H9 (cell line): ENCODE results near the gene CCDC57. TPM values are rescaled to one million over a fixed set of nuclear protein-coding genes. Genes with fewer than 3 reads are reported as not detected.

Experiments
- DNase-seq: peaks from one replicate; pipeline ENCODE4 v3.0.0-alpha.2; 2017
- H2AFZ ChIP-seq: one replicate; pipeline ENCODE4 v1.6.1; 2013; ENCODE audit warnings: mild to moderate bottlenecking, low read length, control low read depth, moderate library complexity
- H2AK5ac ChIP-seq: 2 replicates; pipeline ENCODE4 v1.6.1; 2013; ENCODE audit warnings: low read length, control low read depth, mixed read lengths; ENCODE audit not compliant: insufficient read length
- H2BK120ac ChIP-seq: one replicate; pipeline ENCODE4 v1.6.1; 2013; ENCODE audit warnings: low read depth, mild to moderate bottlenecking, low read length, control low read depth, inconsistent platforms; ENCODE audit not compliant: poor library complexity, severe bottlenecking
- H2BK12ac ChIP-seq: 2 replicates; pipeline ENCODE4 v1.6.1; 2013; ENCODE audit warnings: low read length, control low read depth, mixed read lengths, low read depth; ENCODE audit not compliant: insufficient read length
- H2BK15ac ChIP-seq: 2 replicates; pipeline ENCODE4 v1.6.1; 2013; ENCODE audit warnings: low read depth, low read length, control low read depth
- H2BK20ac ChIP-seq: one replicate; pipeline ENCODE4 v1.6.1; 2013; ENCODE audit warnings: low read depth, mild to moderate bottlenecking, low read length, control low read depth, inconsistent platforms; ENCODE audit not compliant: poor library complexity, severe bottlenecking
- H2BK5ac ChIP-seq: 2 replicates; pipeline ENCODE4 v1.6.1; 2013; ENCODE audit warnings: low read length, control low read depth, mixed read lengths; ENCODE audit not compliant: insufficient read length
- H3K14ac ChIP-seq: 2 replicates; pipeline ENCODE4 v1.6.1; 2013; ENCODE audit warnings: low read length, control low read depth; ENCODE audit not compliant: insufficient read depth
- H3K18ac ChIP-seq: 2 replicates; pipeline ENCODE4 v1.6.1; 2013; ENCODE audit warnings: low read depth, mild to moderate bottlenecking, mixed read lengths, low read length, control low read depth; ENCODE audit not compliant: insufficient read length
- H3K23ac ChIP-seq: 2 replicates; pipeline ENCODE4 v1.6.1; 2013; ENCODE audit warnings: low read length, control low read depth, mixed read lengths, low read depth; ENCODE audit not compliant: insufficient read length
- H3K23me2 ChIP-seq: 2 replicates; pipeline ENCODE4 v1.6.1; 2013; ENCODE audit warnings: low read depth, mild to moderate bottlenecking, mixed read lengths, low read length, control low read depth; ENCODE audit not compliant: insufficient read length, poor library complexity, severe bottlenecking
- H3K27ac ChIP-seq: 2 replicates; pipeline ENCODE4 v1.5.1; 2013; ENCODE audit warnings: low read length, control low read depth, mixed read lengths, low read depth; ENCODE audit not compliant: insufficient read length
- H3K27me3 ChIP-seq: 2 replicates; pipeline ENCODE4 v1.6.1; 2013; ENCODE audit warnings: low read length, control low read depth, inconsistent platforms; ENCODE audit not compliant: insufficient read depth
- H3K4ac ChIP-seq: 2 replicates; pipeline ENCODE4 v1.6.1; 2013; ENCODE audit warnings: low read depth, mild to moderate bottlenecking, control low read depth, inconsistent platforms, low read length, moderate library complexity
- H3K4me1 ChIP-seq: 2 replicates; pipeline ENCODE4 v1.6.1; 2013; ENCODE audit warnings: low read length, control low read depth, inconsistent platforms; ENCODE audit not compliant: insufficient read depth
- H3K4me2 ChIP-seq: 2 replicates; pipeline ENCODE4 v1.6.1; 2013; ENCODE audit warnings: low read length, control low read depth, mixed read lengths; ENCODE audit not compliant: insufficient read length, insufficient read depth
- H3K56ac ChIP-seq: 2 replicates; pipeline ENCODE4 v1.6.1; 2013; ENCODE audit warnings: low read depth, mild to moderate bottlenecking, mixed read lengths, low read length, control low read depth; ENCODE audit not compliant: insufficient read length
- H3K79me1 ChIP-seq: 2 replicates; pipeline ENCODE4 v1.6.1; 2013; ENCODE audit warnings: low read depth, mild to moderate bottlenecking, moderate library complexity, low read length, control low read depth, inconsistent platforms; ENCODE audit not compliant: insufficient read depth, poor library complexity, severe bottlenecking
- H3K79me2 ChIP-seq: 2 replicates; pipeline ENCODE4 v1.6.1; 2013; ENCODE audit warnings: low read length, control low read depth, inconsistent platforms; ENCODE audit not compliant: insufficient read depth
- H3K9ac ChIP-seq: 2 replicates; pipeline ENCODE4 v1.6.1; 2013; ENCODE audit warnings: low read length, control low read depth, mixed read lengths; ENCODE audit not compliant: insufficient read length; ENCODE audit errors: extremely low read depth
- H3K9me3 ChIP-seq: one replicate; pipeline ENCODE4 v1.6.1; 2013; ENCODE audit warnings: low read depth, low read length, inconsistent platforms; ENCODE audit not compliant: control insufficient read depth
- H3T11ph ChIP-seq: one replicate; pipeline ENCODE4 v1.6.1; 2013; ENCODE audit warnings: mild to moderate bottlenecking, low read length, control low read depth, inconsistent platforms
- H4K20me1 ChIP-seq: one replicate; pipeline ENCODE4 v1.6.1; 2013; ENCODE audit not compliant: control insufficient read depth, insufficient read length, insufficient read depth
- H4K5ac ChIP-seq: 2 replicates; pipeline ENCODE4 v1.6.1; 2013; ENCODE audit warnings: low read depth, mild to moderate bottlenecking, mixed read lengths, low read length, control low read depth; ENCODE audit not compliant: insufficient read length
- H4K8ac ChIP-seq: replicated peaks from 2 replicates; pipeline ENCODE4 v1.6.1; 2013; ENCODE audit warnings: low read length, control low read depth, mixed read lengths, low read depth; ENCODE audit not compliant: insufficient read length
- H4K91ac ChIP-seq: 2 replicates; pipeline ENCODE4 v1.6.1; 2013; ENCODE audit warnings: low read depth, mild to moderate bottlenecking, moderate library complexity, mixed read lengths, low read length, control low read depth; ENCODE audit not compliant: insufficient read length
- H3K27ac Mint-ChIP-seq, 3 experiments: 2 replicates in 2 of 3; 3 replicates in 1 of 3; pipeline ENCODE4 v1.8.0; 2020 to 2021; ENCODE audit warnings: mixed read lengths in 3 of 3, mild to moderate bottlenecking in 1 of 3, moderate library complexity in 1 of 3
- H3K27me3 Mint-ChIP-seq: 2 replicates; pipeline ENCODE4 v1.8.0; 2021; ENCODE audit warnings: low read depth, mild to moderate bottlenecking, moderate library complexity, mixed read lengths
- H3K36me3 Mint-ChIP-seq, 3 experiments: 2 replicates in 2 of 3; 3 replicates in 1 of 3; pipeline ENCODE4 v1.8.0; 2020 to 2021; ENCODE audit warnings: low read depth in 3 of 3, mixed read lengths in 3 of 3; ENCODE audit not compliant: insufficient read depth in 1 of 3
- H3K4me1 Mint-ChIP-seq, 2 experiments: 2 replicates each; pipeline ENCODE4 v1.8.0; 2020; ENCODE audit warnings: mixed read lengths in 2 of 2
- H3K4me3 Mint-ChIP-seq, 2 experiments: 2 replicates in 1 of 2; 3 replicates in 1 of 2; pipeline ENCODE4 v1.8.0; 2020 to 2021; ENCODE audit warnings: mild to moderate bottlenecking in 2 of 2, mixed read lengths in 2 of 2, moderate library complexity in 1 of 2
- H3K9me3 Mint-ChIP-seq, 2 experiments: 2 replicates in 1 of 2; 3 replicates in 1 of 2; pipeline ENCODE4 v1.8.0; 2020; ENCODE audit warnings: mild to moderate bottlenecking in 2 of 2, mixed read lengths in 2 of 2, moderate library complexity in 1 of 2
- WGBS: extraction: QIAGEN DNeasy Blood & Tissue Kit; methylation state at CpG from one replicate; pipeline ENCODE4 v1.1.7; 2013; ENCODE audit warnings: missing lambda C conversion rate, low lambda C conversion rate, mixed read lengths; ENCODE audit not compliant: insufficient read length; ENCODE audit errors: extremely low coverage; 5-methylcytosine and 5-hydroxymethylcytosine counted together
- total RNA-seq: library from RNA; stranded (reverse); gene quantifications from 2 replicates; pipeline ENCODE4 v1.2.1, GENCODE V29; 2021
- TF ChIP-seq, protein P1 (sequence below): fragments of 200-600 bp; sonication (generic); conservative IDR thresholded peaks from 3 replicates; pipeline ENCODE4 v1.8.0; 2021; ENCODE audit warnings: antibody characterized with exemption, mild to moderate bottlenecking

The CCDC57 gene
- total RNA-seq, 1 experiment from 2014 or later = 11.0 TPM

- H3K4me1 ChIP-seq = no peaks in the 10 kb centered on the region
- H3K9ac ChIP-seq = no peak overlapping the region
- H3K4me2 ChIP-seq = no peak overlapping the region
- H3K9me3 ChIP-seq = no peaks in the 10 kb centered on the region
- no peak overlapping the region for H4K5ac ChIP-seq
- Mint-ChIP-seq H3K36me3 (peaks cover 76 to 83% (median 82%) of the 10 kb centered on the region in 3 experiments), H3K9me3 (peaks cover 0 to 7% of the 10 kb centered on the region in 2 experiments; a peak in 2 of 5 replicates), H3K4me1 (0 out of 4 replicates have a peak, but pooled peaks cover 0 to 3% of the 10 kb centered on the region in 2 experiments), H3K27me3 (no peaks in the 10 kb centered on the region), H3K4me3 (no peak overlapping the region), H3K27ac (no peak overlapping the region)
- no peak overlapping the region for H3K23ac ChIP-seq
- H2BK5ac ChIP-seq = no peak overlapping the region
- no peak overlapping the region for H2AK5ac ChIP-seq
- H3K27me3 ChIP-seq = peaks cover under 1% of the 10 kb centered on the region; the same call in 1 of the 2 replicates
- H4K91ac ChIP-seq = no peak overlapping the region
- H2BK120ac ChIP-seq = no peak overlapping the region
- H3K56ac ChIP-seq = no peak overlapping the region
- H3K4ac ChIP-seq = no peak overlapping the region
- peaks cover 12% of the 10 kb centered on the region for H3K79me1 ChIP-seq
- peaks cover 2% of the 10 kb centered on the region; the same call in 1 of the 2 replicates for H3K79me2 ChIP-seq
- H2AFZ ChIP-seq = no peak overlapping the region
- H3K14ac ChIP-seq = no peak overlapping the region
- H2BK12ac ChIP-seq = no peak overlapping the region
- no peak overlapping the region for H3K27ac ChIP-seq
- H4K20me1 ChIP-seq = peaks cover 2% of the 10 kb centered on the region
- H3T11ph ChIP-seq = no peak overlapping the region
- H2BK20ac ChIP-seq = no peak overlapping the region
- DNase-seq = no peak
- TF ChIP-seq, protein P1, sequence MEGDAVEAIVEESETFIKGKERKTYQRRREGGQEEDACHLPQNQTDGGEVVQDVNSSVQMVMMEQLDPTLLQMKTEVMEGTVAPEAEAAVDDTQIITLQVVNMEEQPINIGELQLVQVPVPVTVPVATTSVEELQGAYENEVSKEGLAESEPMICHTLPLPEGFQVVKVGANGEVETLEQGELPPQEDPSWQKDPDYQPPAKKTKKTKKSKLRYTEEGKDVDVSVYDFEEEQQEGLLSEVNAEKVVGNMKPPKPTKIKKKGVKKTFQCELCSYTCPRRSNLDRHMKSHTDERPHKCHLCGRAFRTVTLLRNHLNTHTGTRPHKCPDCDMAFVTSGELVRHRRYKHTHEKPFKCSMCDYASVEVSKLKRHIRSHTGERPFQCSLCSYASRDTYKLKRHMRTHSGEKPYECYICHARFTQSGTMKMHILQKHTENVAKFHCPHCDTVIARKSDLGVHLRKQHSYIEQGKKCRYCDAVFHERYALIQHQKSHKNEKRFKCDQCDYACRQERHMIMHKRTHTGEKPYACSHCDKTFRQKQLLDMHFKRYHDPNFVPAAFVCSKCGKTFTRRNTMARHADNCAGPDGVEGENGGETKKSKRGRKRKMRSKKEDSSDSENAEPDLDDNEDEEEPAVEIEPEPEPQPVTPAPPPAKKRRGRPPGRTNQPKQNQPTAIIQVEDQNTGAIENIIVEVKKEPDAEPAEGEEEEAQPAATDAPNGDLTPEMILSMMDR = no peak
- H4K8ac ChIP-seq = no peak overlapping the region
- H3K18ac ChIP-seq = no peak overlapping the region
- no peak overlapping the region for H2BK15ac ChIP-seq
- no CpG with 5 or more reads among the region's 14 CpGs for WGBS
- no peaks in the 10 kb centered on the region for H3K23me2 ChIP-seq
Observed at GRCh38 chr17:82256242-82256885, 43.7 kb upstream of the CCDC57 start.
